ENCODE data around the gene GREM2.

DNA sequence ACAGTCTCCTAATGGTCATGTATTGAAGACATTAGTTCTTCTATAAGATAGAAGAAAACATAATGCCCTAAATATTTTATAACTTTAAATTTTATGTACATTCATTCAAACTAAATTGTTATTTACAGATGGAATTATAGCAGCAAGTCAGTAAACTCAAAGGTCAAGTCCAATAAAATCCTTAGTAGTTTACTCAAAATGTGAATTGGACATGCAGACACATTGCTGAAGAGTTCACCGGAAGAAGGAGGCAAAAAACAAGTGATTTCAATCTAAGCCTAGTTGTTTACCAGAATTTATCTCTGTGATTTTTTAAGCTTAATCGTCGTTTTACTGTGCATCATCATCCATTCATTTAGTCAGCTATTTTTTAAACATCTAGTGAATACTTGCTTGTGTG, 149.7 kb downstream of the GREM2 start:
- TF ChIP-seq POLR2A (IDR thresholded peaks at IDR 0.05) (no peak), POLR2AphosphoS5 (IDR thresholded peaks at IDR 0.05) (no peak)
- TF ChIP-seq, protein P1, sequence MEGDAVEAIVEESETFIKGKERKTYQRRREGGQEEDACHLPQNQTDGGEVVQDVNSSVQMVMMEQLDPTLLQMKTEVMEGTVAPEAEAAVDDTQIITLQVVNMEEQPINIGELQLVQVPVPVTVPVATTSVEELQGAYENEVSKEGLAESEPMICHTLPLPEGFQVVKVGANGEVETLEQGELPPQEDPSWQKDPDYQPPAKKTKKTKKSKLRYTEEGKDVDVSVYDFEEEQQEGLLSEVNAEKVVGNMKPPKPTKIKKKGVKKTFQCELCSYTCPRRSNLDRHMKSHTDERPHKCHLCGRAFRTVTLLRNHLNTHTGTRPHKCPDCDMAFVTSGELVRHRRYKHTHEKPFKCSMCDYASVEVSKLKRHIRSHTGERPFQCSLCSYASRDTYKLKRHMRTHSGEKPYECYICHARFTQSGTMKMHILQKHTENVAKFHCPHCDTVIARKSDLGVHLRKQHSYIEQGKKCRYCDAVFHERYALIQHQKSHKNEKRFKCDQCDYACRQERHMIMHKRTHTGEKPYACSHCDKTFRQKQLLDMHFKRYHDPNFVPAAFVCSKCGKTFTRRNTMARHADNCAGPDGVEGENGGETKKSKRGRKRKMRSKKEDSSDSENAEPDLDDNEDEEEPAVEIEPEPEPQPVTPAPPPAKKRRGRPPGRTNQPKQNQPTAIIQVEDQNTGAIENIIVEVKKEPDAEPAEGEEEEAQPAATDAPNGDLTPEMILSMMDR (IDR thresholded peaks at IDR 0.05 in 8 of 11, conservative IDR thresholded peaks at IDR 0.05 in 3 of 11), result no peak
